ENCODE results near the gene PER1. TPM values are rescaled to one million over a fixed set of nuclear protein-coding genes. Genes with fewer than 3 reads are reported as not detected.

PER1 gene
- total and polyA plus RNA-seq, 9 of the 15 experiments (the other 6 are each of a cell fraction or from before 2014, with no cell fraction given): 0.13 to 26.0 (median 3.4) TPM

DNA sequence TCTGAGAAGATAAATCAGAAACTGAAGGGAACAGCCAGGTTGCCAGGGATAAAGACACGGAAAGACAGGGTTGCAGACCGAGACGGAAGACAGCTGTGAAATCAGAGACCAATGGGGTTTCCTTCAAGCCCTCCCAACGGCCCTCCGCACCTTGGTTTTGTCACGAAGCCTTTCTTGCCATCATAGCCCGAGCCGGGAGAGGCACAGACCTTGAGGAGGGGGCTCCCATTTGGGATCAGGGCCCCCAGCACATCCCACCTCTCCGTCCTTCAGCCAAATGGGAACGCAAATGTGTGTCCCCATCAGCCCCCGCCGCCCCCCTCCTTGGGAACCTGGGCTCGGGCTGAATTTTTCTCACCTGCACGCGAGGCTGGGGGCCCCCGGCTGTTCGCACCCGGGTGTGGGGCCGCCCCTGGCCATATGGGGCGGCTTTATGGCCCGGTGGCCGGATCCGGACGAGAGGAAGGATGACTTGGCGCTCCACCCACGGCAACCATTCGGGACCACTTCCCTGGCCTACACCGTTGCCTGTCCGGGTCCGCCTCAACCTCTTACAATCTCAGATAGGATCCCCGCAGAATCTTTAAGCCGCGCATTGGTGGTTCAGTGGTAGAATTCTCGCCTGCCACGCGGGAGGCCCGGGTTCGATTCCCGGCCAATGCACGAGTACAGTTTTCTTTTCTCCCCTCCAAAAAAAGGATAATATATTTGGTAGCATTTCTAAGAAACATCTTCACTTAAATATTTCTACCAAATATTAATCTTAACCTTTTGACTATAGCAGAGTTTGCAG is 26.9 kb downstream of the PER1 start (continued):
- TF ChIP-seq, protein P1, sequence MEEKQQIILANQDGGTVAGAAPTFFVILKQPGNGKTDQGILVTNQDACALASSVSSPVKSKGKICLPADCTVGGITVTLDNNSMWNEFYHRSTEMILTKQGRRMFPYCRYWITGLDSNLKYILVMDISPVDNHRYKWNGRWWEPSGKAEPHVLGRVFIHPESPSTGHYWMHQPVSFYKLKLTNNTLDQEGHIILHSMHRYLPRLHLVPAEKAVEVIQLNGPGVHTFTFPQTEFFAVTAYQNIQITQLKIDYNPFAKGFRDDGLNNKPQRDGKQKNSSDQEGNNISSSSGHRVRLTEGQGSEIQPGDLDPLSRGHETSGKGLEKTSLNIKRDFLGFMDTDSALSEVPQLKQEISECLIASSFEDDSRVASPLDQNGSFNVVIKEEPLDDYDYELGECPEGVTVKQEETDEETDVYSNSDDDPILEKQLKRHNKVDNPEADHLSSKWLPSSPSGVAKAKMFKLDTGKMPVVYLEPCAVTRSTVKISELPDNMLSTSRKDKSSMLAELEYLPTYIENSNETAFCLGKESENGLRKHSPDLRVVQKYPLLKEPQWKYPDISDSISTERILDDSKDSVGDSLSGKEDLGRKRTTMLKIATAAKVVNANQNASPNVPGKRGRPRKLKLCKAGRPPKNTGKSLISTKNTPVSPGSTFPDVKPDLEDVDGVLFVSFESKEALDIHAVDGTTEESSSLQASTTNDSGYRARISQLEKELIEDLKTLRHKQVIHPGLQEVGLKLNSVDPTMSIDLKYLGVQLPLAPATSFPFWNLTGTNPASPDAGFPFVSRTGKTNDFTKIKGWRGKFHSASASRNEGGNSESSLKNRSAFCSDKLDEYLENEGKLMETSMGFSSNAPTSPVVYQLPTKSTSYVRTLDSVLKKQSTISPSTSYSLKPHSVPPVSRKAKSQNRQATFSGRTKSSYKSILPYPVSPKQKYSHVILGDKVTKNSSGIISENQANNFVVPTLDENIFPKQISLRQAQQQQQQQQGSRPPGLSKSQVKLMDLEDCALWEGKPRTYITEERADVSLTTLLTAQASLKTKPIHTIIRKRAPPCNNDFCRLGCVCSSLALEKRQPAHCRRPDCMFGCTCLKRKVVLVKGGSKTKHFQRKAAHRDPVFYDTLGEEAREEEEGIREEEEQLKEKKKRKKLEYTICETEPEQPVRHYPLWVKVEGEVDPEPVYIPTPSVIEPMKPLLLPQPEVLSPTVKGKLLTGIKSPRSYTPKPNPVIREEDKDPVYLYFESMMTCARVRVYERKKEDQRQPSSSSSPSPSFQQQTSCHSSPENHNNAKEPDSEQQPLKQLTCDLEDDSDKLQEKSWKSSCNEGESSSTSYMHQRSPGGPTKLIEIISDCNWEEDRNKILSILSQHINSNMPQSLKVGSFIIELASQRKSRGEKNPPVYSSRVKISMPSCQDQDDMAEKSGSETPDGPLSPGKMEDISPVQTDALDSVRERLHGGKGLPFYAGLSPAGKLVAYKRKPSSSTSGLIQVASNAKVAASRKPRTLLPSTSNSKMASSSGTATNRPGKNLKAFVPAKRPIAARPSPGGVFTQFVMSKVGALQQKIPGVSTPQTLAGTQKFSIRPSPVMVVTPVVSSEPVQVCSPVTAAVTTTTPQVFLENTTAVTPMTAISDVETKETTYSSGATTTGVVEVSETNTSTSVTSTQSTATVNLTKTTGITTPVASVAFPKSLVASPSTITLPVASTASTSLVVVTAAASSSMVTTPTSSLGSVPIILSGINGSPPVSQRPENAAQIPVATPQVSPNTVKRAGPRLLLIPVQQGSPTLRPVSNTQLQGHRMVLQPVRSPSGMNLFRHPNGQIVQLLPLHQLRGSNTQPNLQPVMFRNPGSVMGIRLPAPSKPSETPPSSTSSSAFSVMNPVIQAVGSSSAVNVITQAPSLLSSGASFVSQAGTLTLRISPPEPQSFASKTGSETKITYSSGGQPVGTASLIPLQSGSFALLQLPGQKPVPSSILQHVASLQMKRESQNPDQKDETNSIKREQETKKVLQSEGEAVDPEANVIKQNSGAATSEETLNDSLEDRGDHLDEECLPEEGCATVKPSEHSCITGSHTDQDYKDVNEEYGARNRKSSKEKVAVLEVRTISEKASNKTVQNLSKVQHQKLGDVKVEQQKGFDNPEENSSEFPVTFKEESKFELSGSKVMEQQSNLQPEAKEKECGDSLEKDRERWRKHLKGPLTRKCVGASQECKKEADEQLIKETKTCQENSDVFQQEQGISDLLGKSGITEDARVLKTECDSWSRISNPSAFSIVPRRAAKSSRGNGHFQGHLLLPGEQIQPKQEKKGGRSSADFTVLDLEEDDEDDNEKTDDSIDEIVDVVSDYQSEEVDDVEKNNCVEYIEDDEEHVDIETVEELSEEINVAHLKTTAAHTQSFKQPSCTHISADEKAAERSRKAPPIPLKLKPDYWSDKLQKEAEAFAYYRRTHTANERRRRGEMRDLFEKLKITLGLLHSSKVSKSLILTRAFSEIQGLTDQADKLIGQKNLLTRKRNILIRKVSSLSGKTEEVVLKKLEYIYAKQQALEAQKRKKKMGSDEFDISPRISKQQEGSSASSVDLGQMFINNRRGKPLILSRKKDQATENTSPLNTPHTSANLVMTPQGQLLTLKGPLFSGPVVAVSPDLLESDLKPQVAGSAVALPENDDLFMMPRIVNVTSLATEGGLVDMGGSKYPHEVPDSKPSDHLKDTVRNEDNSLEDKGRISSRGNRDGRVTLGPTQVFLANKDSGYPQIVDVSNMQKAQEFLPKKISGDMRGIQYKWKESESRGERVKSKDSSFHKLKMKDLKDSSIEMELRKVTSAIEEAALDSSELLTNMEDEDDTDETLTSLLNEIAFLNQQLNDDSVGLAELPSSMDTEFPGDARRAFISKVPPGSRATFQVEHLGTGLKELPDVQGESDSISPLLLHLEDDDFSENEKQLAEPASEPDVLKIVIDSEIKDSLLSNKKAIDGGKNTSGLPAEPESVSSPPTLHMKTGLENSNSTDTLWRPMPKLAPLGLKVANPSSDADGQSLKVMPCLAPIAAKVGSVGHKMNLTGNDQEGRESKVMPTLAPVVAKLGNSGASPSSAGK (IDR thresholded peaks at IDR 0.05): peak; percentile 24; the same call in 1 of the 2 replicates
- TF ChIP-seq HCFC1 (IDR thresholded peaks at IDR 0.05; ENCODE audit: low read depth, low read length): peak; percentile 18; the same call in 1 of the 2 replicates
- TF ChIP-seq, protein P2, sequence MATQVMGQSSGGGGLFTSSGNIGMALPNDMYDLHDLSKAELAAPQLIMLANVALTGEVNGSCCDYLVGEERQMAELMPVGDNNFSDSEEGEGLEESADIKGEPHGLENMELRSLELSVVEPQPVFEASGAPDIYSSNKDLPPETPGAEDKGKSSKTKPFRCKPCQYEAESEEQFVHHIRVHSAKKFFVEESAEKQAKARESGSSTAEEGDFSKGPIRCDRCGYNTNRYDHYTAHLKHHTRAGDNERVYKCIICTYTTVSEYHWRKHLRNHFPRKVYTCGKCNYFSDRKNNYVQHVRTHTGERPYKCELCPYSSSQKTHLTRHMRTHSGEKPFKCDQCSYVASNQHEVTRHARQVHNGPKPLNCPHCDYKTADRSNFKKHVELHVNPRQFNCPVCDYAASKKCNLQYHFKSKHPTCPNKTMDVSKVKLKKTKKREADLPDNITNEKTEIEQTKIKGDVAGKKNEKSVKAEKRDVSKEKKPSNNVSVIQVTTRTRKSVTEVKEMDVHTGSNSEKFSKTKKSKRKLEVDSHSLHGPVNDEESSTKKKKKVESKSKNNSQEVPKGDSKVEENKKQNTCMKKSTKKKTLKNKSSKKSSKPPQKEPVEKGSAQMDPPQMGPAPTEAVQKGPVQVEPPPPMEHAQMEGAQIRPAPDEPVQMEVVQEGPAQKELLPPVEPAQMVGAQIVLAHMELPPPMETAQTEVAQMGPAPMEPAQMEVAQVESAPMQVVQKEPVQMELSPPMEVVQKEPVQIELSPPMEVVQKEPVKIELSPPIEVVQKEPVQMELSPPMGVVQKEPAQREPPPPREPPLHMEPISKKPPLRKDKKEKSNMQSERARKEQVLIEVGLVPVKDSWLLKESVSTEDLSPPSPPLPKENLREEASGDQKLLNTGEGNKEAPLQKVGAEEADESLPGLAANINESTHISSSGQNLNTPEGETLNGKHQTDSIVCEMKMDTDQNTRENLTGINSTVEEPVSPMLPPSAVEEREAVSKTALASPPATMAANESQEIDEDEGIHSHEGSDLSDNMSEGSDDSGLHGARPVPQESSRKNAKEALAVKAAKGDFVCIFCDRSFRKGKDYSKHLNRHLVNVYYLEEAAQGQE (IDR thresholded peaks at IDR 0.05; ENCODE audit: borderline replicate concordance): no peak
- TF ChIP-seq, protein P2 (CRISPR knock-in tag; IDR thresholded peaks at IDR 0.05; ENCODE audit: low read depth): no peak
- TF ChIP-seq MCM2 (IDR thresholded peaks at IDR 0.05; ENCODE audit: low read depth): no peak
- peak; percentile 72; the same call in 1 of the 2 replicates for TF ChIP-seq GATAD2B (IDR thresholded peaks at IDR 0.05; ENCODE audit: borderline replicate concordance)
- TF ChIP-seq RBFOX2 (IDR thresholded peaks at IDR 0.05; ENCODE audit: low read depth, low read length): peak; percentile 57

Measured in K562 (cell line).